Osteoblast (primary cell): ENCODE data around the gene PACS2. TPM values are rescaled to one million over a fixed set of nuclear protein-coding genes. Genes with fewer than 3 reads are reported as not detected.
A peak's percentile ranks its signal among the peaks of the same experiment; 100 is the strongest.

Experiments used
- DNase-seq: peaks from one replicate; pipeline ENCODE4 v3.0.0; 2011; ENCODE audit warnings: low spot score, mixed read lengths; ENCODE audit not compliant: insufficient read length; ENCODE audit errors: missing footprints
- H2AFZ ChIP-seq: 2 replicates; pipeline ENCODE4 v1.6.0; 2011; ENCODE audit warnings: mild to moderate bottlenecking, low read length
- H3K27ac ChIP-seq: 2 replicates; pipeline ENCODE4 v1.5.1; 2011; ENCODE audit warnings: mild to moderate bottlenecking, low read depth, low read length, moderate library complexity
- H3K27me3 ChIP-seq: 2 replicates; pipeline ENCODE4 v1.6.0; 2012; ENCODE audit warnings: mild to moderate bottlenecking, control low read depth, inconsistent platforms, low read length, moderate library complexity; ENCODE audit not compliant: insufficient read depth
- H3K36me3 ChIP-seq: 2 replicates; pipeline ENCODE4 v1.5.1; 2011; ENCODE audit warnings: mild to moderate bottlenecking, low read length, control low read depth, moderate library complexity; ENCODE audit not compliant: insufficient read depth
- H3K4me1 ChIP-seq: 2 replicates; pipeline ENCODE4 v1.5.1; 2011; ENCODE audit warnings: mild to moderate bottlenecking, low read length, control low read depth, moderate library complexity; ENCODE audit not compliant: insufficient read depth
- H3K4me2 ChIP-seq: 2 replicates; pipeline ENCODE4 v1.6.0; 2011; ENCODE audit warnings: mild to moderate bottlenecking, low read length; ENCODE audit not compliant: insufficient read depth
- H3K4me3 ChIP-seq: fragments of 200-600 bp; sonication (generic); 3 replicates; pipeline ENCODE4 v1.5.1; 2012; ENCODE audit warnings: mild to moderate bottlenecking, low read length, inconsistent platforms; ENCODE audit not compliant: insufficient read depth
- H3K79me2 ChIP-seq: 2 replicates; pipeline ENCODE4 v1.6.0; 2012; ENCODE audit warnings: mild to moderate bottlenecking, low read length, control low read depth, inconsistent platforms; ENCODE audit not compliant: insufficient read depth
- H3K9me3 ChIP-seq: 2 replicates; pipeline ENCODE4 v1.5.1; 2011; ENCODE audit warnings: low read depth, low read length, control low read depth
- H4K20me1 ChIP-seq: 2 replicates; pipeline ENCODE4 v1.6.0; 2012; ENCODE audit warnings: mild to moderate bottlenecking, low read length, control low read depth; ENCODE audit not compliant: insufficient read depth
- CTCF ChIP-seq: IDR thresholded peaks from 2 replicates; pipeline ENCODE4 v1.5.1; 2011; ENCODE audit warnings: mild to moderate bottlenecking, low read depth, low read length, moderate library complexity; ENCODE audit errors: extremely low read depth
- total RNA-seq: library from RNA; depleted of rRNA; stranded (reverse); fragments of >200 nt; gene quantifications from 2 replicates; pipeline ENCODE4 v1.2.3, GENCODE V29; 2012

Gene PACS2
- total RNA-seq, 1 donor = 81.1 TPM

- peak; percentile 99 for DNase-seq
- H3K4me3 ChIP-seq = peak overlapping the region; percentile 53
- H4K20me1 ChIP-seq = peaks cover 7% of the 10 kb centered on the region
- H3K4me1 ChIP-seq = no peaks in the 10 kb centered on the region
- no peaks in the 10 kb centered on the region for H3K9me3 ChIP-seq
- no peaks in the 10 kb centered on the region for H3K27me3 ChIP-seq
- no peak for TF ChIP-seq CTCF
- no peak overlapping the region for H3K27ac ChIP-seq
- no peaks in the 10 kb centered on the region for H3K79me2 ChIP-seq
- H3K36me3 ChIP-seq = no peaks in the 10 kb centered on the region
- H2AFZ ChIP-seq = no peak overlapping the region
- H3K4me2 ChIP-seq = peak overlapping the region; percentile 60
These were observed 49.5 kb downstream of the PACS2 start for GRCh38 chr14:105363847-105364708.

- no peaks in the 10 kb centered on the region for H3K4me1 ChIP-seq
- no peaks in the 10 kb centered on the region for H3K36me3 ChIP-seq
- H3K27ac ChIP-seq = no peak overlapping the region
- peaks cover 7% of the 10 kb centered on the region for H4K20me1 ChIP-seq
- H3K4me3 ChIP-seq = no peak overlapping the region
- H3K27me3 ChIP-seq = no peaks in the 10 kb centered on the region
- DNase-seq = no peak
- no peaks in the 10 kb centered on the region for H3K9me3 ChIP-seq
- H3K79me2 ChIP-seq = no peaks in the 10 kb centered on the region
- no peak for TF ChIP-seq CTCF
- H2AFZ ChIP-seq = no peak overlapping the region
- no peak overlapping the region for H3K4me2 ChIP-seq
These were observed 50.6 kb downstream of the PACS2 start for GRCh38 chr14:105365101-105365500.

GRCh38 chr14:105365681-105366080 lies 51.1 kb downstream of the PACS2 start:
- no peak for TF ChIP-seq CTCF
- H3K36me3 ChIP-seq = no peaks in the 10 kb centered on the region
- no peaks in the 10 kb centered on the region for H3K79me2 ChIP-seq
- no peaks in the 10 kb centered on the region for H3K4me1 ChIP-seq
- no peaks in the 10 kb centered on the region for H3K27me3 ChIP-seq
- no peak overlapping the region for H3K27ac ChIP-seq
- no peaks in the 10 kb centered on the region for H3K9me3 ChIP-seq
- no peak overlapping the region for H2AFZ ChIP-seq
- peaks cover 7% of the 10 kb centered on the region for H4K20me1 ChIP-seq
- H3K4me3 ChIP-seq = no peak overlapping the region
- no peak overlapping the region for H3K4me2 ChIP-seq
- DNase-seq = no peak

- Histone ChIP-seq H2AFZ (no peak overlapping the region), H4K20me1 (peaks cover 10% of the 10 kb centered on the region), H3K36me3 (peaks cover 3% of the 10 kb centered on the region), H3K27me3 (no peaks in the 10 kb centered on the region), H3K9me3 (no peaks in the 10 kb centered on the region), H3K4me3 (no peak overlapping the region), H3K27ac (no peak overlapping the region), H3K4me1 (no peaks in the 10 kb centered on the region), H3K4me2 (no peak overlapping the region), H3K79me2 (no peaks in the 10 kb centered on the region)
- no peak for DNase-seq
- TF ChIP-seq CTCF = no peak
These were observed 52.0 kb downstream of the PACS2 start for GRCh38 chr14:105366386-105367074.
